ENCODE data around the gene FOS. TPM values are rescaled to one million over a fixed set of nuclear protein-coding genes. Genes with fewer than 3 reads are reported as not detected.
A peak's percentile ranks its signal among the peaks of the same experiment; 100 is the strongest.
"Not testable (repeated sequence)": the region's sequence is repeated elsewhere in the genome, so short reads cannot be mapped to it uniquely, and the experiment has no call there.

The FOS gene
- polyA plus RNA-seq, 10 donors: 71.3 to 2,749 (median 590) TPM

DNA sequence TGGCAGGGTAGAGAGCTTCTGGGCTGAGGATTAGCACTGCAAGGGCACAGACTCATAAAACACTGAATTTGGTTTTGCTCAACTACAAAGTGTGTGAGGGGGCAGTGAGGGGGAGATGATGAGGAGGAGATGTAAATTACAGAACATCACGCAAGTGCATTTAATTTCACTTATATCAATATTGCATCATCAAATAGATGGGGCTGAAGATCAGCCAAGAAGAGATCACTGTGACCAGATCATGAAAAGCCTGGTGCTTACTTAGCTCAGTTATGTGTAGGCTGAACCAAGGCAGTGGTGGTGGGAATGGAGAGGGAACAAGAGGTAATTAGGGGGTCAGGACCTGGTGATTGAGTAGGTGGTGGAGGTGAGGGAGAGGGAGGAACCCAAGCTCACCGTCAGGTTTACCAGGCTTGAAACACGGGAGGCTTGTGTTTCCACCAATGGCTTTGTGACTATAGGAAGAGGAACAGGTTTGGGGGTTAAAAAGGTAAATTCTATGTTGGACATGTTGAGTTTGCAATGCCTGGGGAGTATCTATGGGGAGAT, 11.3 kb downstream of the FOS start:
- no peak for DNase-seq

GRCh38 chr14:75290851-75291250, 12.2 kb downstream of the FOS start:
- DNase-seq: no peak

GRCh38 chr14:75291331-75291730, 12.7 kb downstream of the FOS start:
- no peak for DNase-seq

- no peak for DNase-seq
Measured at GRCh38 chr14:75292101-75292563, 13.5 kb downstream of the FOS start.

GRCh38 chr14:75292886-75293285, 14.3 kb downstream of the FOS start:
- DNase-seq: no peak

GRCh38 chr14:75293920-75294648, 15.5 kb downstream of the FOS start:
- peak; percentile 95 to 99 (median 99) for DNase-seq

DNA sequence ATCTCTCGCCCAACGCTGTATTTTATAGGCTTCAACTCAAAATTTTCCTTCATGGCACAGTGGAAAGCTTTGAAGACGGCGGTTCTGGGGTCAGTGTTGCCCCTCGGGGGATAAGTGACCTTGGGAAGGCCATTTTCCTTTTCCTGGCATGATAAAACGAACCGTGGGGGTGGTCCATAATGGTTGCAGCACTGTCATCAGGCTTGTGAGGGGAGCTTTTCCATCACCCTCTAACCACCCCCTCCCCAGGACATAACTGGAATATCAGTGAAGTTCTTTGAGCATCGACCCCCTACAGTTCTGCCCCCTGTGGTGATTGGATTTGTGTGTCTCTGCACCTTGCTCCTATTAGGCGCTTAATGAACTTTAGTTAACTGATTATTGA, 16.0 kb downstream of the FOS start:
- no peak for DNase-seq

- peak in 2 of 3 donors; percentile 78 to 82 for DNase-seq
Measured at GRCh38 chr14:75295061-75295461, 16.4 kb downstream of the FOS start.

DNA sequence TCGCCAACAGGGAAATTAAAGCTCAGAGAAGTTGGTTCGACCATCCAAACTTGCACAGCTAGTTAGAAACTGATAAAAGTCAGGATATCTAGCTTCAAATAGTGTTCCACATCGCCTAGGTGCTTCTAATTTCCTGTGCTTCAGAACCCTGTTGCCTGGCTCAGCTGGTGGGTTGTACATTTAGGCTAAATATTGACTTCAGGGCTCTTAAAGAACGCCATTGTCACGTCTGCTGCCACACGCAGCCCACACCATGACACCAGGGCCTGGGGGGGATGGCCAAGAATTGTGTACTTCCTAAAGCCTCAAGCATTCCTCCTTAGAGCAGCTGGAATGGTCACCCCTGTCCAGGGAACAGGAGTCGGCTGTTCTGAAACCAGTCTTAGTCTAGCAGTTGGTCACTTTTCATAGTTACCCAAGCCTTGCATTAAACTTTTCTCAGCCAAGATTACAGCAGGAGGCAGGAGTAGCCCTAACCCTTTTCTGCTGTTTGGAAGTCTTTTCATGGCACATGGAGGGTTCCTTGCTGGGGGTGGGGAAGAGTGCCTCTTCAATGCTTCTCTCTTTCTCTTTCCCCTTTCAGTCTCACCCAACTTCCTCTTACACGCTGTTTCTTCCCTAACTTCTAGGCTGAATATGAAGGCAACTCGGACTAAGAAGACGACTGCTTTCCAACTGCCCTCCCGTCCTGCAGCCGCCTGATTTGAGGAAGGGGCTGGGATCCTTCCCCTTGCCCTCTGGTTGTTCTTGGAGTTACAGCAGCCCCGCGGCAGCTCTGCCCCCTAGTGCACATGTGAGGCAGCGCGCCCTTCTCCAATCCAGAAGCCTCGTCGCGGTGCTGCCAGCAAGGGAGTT, 17.1 kb downstream of the FOS start:
- DNase-seq: peak; percentile 72 to 94 (median 87)

DNA sequence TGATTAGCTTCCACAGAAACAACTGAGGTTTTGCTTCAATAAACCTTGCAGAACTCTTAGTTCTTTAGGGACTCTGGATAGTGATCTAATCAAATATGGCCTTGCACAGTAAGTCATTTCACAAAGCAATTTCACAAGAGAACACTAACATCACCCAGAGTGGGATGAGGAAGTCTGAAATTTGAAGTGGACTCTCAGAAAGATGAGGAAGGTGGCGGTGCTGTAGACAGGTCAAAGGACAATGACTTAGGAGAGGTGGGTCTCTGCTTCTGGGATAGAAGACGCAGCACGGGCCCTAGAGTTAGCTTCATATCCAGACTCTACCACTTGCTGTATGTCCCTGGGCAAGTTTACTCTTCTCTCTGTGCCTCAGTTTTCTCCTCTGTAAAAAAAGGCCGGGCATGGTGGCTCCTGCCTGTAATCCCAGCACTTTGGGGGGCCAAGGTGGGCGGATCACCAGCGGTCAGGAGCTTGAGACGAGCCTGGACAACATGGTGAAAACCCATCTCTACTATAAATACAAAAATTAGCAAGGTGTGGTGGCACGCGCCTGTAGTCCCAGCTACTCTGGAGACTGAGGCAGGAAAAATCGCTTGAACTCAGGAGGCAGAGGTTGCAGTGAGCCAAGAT, 18.9 kb downstream of the FOS start:
- DNase-seq: no peak

DNA sequence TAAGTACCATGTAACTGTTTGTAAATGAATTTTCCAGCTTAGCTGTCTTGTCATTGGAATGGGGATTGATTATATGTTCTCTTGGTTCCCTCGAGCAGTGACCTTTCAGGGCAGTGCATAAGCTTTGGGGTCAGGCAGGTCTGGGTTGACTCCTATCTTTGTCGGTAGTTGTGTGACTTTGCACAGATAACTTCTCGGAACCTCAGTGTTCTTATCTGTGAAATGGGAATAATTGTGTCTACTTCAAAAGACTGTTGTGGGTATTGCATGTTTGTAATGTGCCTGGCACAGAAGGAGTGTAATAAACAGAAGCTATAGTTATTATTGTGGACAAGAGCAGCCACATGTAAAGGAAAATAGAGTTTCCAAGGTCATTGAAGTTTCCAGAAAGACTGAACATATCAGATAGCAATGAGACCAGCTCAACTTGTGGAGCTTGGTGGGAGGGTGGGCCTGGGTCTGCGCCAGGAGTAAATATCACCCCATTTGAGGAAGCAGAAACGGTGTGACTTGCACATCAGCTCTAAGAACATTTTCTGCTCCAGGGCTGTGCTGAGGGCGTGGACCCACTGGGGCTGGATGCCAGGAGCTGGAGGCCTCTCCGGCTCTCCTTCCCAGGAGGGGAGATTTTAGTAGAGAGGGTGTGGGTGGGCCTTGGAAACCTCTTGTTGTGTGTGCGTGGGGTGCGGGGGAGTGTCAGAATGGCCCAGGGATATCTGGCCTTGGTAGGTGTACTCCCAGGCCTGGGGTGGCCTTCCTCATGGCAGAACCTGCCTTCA, 19.7 kb downstream of the FOS start:
- DNase-seq: peak in 1 of 3 donors; percentile 52

GRCh38 chr14:75299059-75299458, 20.4 kb downstream of the FOS start:
- DNase-seq: peak in 1 of 3 donors; percentile 61

GRCh38 chr14:75299576-75299975, 20.9 kb downstream of the FOS start:
- DNase-seq: no peak

DNA sequence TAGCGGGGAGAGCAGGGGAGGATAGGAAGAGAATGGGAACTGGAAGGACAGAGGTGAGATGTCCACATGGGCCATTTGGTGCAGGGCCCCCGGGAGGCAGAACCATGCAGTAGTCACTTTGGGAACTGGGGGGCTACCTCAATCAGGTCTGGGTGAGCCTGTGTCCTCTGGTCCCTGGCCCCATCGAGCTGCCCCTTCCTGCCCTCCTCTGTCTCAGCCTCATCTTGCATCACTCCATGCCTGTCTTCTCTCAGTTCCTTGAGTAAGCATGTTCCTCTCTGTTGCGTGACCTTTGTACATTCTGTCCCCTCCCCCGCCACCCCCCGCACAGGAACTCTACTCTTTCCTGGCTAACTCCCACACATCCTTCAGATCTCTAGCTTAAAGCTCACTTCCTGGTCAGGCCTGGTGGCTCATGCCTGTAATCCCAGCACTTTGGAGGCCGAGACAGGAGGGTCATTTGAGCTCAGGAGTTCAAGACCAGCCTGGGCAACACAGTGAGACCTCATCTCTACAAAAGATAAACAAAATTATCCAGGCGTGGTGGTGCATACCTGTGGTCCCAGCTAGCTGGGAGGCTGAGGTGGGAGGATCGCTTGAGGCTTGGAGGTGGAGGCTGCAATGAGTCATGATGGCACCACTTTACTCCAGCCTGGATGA, 23.2 kb downstream of the FOS start:
- DNase-seq: peak in 1 of 3 donors; percentile 54

DNA sequence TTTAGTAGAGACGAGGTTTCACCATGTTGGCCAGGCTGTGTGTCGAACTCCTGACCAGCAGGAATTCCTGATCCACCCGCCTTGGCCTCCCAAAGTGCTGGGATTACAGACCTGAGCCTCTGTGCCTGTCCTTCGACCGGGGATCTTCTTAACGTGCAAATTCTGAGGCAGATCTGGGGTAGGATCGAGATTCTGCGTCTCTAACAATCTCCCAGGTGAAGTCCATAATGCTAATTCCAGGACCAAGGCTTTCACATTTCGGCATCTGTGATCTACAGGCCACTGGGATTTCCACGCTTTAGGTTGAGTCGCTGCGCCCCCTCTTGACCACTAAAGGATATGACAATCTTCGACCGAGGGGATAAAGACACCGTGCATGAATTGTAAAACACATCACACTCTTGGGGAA, 24.8 kb downstream of the FOS start:
- DNase-seq: peak; percentile 63 to 86 (median 84)

DNA sequence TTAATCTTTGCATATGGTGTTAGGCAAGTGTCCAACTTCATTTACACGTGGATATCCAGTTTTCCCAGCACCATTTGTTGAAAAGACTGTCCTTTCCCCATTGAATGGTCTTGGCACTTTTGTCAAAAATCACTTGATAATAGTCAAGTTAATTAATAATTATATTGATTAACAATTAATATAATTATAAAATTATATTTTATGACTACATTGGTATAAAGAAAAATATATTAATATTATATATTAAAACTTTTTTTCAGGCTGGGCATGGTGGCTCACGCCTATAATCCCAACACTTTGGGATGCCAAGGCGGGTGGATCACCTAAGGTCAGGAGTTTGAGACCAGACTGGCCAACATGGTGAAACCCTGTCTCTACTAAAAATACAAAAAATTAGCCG, 27.8 kb downstream of the FOS start:
- DNase-seq: not testable (repeated sequence)

GRCh38 chr14:75306927-75307699, 28.5 kb downstream of the FOS start:
- peak in 1 of 3 donors; percentile 51 for DNase-seq

- DNase-seq: peak; percentile 85 to 93 (median 90)
Measured at GRCh38 chr14:75307700-75308379, 29.2 kb downstream of the FOS start.

DNA sequence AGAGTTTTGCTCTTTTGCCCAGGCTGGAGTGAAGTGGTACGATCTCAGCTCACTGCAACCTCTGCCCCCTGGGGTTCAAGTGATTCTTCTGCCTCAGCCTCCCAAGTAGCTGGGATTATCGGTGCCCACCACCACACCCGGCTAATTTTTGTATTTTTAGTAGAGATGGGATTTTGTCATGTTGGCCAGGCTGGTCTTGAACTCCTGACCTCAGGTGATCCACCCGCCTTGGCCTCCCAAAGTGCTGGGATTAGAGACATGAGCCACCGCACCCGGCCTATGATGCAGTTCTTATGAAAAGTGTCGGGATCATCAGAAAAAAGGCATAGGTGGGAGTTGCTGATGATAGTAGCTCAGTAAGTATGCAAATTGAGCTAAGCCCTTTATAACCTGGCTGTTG, 30.4 kb downstream of the FOS start:
- DNase-seq: not testable (repeated sequence)

All from muscle of back (tissue), 11 donors.